ENCODE data around the gene RNASET2. TPM values are rescaled to one million over a fixed set of nuclear protein-coding genes. Genes with fewer than 3 reads are reported as not detected.

RNASET2 gene
- total RNA-seq, 1 experiment from 2014 or later, result 10.3 TPM

- intact Hi-C loops (cut with micrococcal nuclease), result no loop called here
- Mint-ChIP-seq H3K27me3 (ENCODE audit: insufficient read depth, unreplicated experiment) (no peaks in the 10 kb centered on the region), H3K27ac (ENCODE audit: low read depth, unreplicated experiment) (no peak overlapping the region), H3K9me3 (ENCODE audit: unreplicated experiment) (no peaks in the 10 kb centered on the region), H3K4me3 (ENCODE audit: unreplicated experiment) (no peak overlapping the region), H3K4me1 (ENCODE audit: insufficient read depth, unreplicated experiment) (no peaks in the 10 kb centered on the region), H3K36me3 (ENCODE audit: insufficient read depth, unreplicated experiment) (peaks cover 13% of the 10 kb centered on the region)
- ChIA-PET POLR2A (no interaction called here), CTCF (interaction anchor here (0.6 kb wide), 1 partner anchor 23 kb away, joined by 3 read pairs; no protein-coding TSS in a partner anchor)
- no peak for DNase-seq (ENCODE audit: unreplicated experiment)
- TF ChIP-seq CTCF (IDR thresholded peaks at IDR 0.05; ENCODE audit: unreplicated experiment), result no peak
- BruUV-seq (replicated peaks), result no TSS peak
Observed at GRCh38 chr6:166929542-166930189, 26.7 kb downstream of the RNASET2 start.

DNA sequence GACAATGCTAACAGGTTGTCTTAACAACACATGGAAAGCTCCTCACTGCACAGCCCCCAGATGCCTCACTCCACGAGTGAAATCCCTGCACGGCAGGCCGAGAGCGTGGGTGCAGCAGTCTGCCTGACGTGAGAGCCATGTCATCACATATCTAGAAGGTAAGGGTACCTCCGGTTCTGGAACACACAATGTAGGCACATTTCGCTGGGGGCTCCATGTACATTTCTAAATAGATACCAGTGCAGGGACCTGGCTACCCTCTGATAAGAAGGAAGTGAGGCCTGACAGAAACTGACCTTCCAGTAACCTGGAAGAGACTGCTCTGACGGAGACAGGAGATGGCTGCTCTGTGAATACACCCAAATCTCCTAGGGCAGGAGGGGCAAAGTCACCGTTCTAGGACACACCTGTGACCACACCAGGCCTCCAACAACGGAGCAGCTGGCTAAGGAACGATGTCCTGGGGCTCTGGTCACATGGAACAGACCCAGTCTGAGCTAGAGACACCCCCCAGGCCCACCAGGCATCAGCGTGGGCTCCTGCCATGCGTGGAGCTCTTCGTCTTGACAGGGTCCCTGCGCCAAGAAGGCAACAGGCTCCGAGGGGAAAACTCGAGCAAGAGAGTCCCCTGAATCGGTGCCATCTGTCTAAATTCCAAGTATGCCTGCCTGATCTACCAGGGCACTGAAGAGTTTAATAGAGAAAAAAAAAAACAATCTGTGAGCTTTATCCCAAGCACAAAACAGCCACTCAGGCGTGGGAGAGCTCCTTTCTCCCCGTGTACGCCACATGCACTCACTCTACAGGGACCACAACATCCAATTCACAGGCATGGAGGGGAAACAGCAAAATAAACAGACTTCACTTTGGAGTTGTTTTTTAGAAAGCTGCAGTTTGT, 27.5 kb downstream of the RNASET2 start:
- Mint-ChIP-seq H3K27ac (ENCODE audit: low read depth, unreplicated experiment) (no peak overlapping the region), H3K36me3 (ENCODE audit: insufficient read depth, unreplicated experiment) (peaks cover 13% of the 10 kb centered on the region), H3K9me3 (ENCODE audit: unreplicated experiment) (no peaks in the 10 kb centered on the region), H3K4me1 (ENCODE audit: insufficient read depth, unreplicated experiment) (no peaks in the 10 kb centered on the region), H3K27me3 (ENCODE audit: insufficient read depth, unreplicated experiment) (no peaks in the 10 kb centered on the region), H3K4me3 (ENCODE audit: unreplicated experiment) (no peak overlapping the region)
- ChIA-PET POLR2A (no interaction called here), CTCF (interaction anchor here (0.6 kb wide), 1 partner anchor 24 kb away, joined by 3 read pairs; no protein-coding TSS in a partner anchor)
- no peak for DNase-seq (ENCODE audit: unreplicated experiment)
- no peak for TF ChIP-seq CTCF (IDR thresholded peaks at IDR 0.05; ENCODE audit: unreplicated experiment)
- intact Hi-C loops (cut with micrococcal nuclease), result no loop called here
- BruUV-seq (replicated peaks), result no TSS peak

- TF ChIP-seq CTCF (IDR thresholded peaks at IDR 0.05; ENCODE audit: unreplicated experiment), result no peak
- CTCF ChIA-PET, result interaction anchor here (0.6 kb wide), 1 partner anchor 51 kb away, joined by 4 read pairs; no protein-coding TSS in a partner anchor
Observed at GRCh38 chr6:166927935-166928643, 28.3 kb downstream of the RNASET2 start.

More at GRCh38 chr6:166927935-166928643, 28.3 kb downstream of the RNASET2 start:
- POLR2A ChIA-PET, result interaction anchor here (0.5 kb wide), 1 partner anchor 169 kb away, joined by 3 read pairs; no protein-coding TSS in a partner anchor
- Mint-ChIP-seq H3K27me3 (ENCODE audit: insufficient read depth, unreplicated experiment) (no peaks in the 10 kb centered on the region), H3K27ac (ENCODE audit: low read depth, unreplicated experiment) (no peak overlapping the region), H3K9me3 (ENCODE audit: unreplicated experiment) (no peaks in the 10 kb centered on the region), H3K4me1 (ENCODE audit: insufficient read depth, unreplicated experiment) (no peaks in the 10 kb centered on the region), H3K36me3 (ENCODE audit: insufficient read depth, unreplicated experiment) (peaks cover 13% of the 10 kb centered on the region), H3K4me3 (ENCODE audit: unreplicated experiment) (no peak overlapping the region)
- no peak for DNase-seq (ENCODE audit: unreplicated experiment)
- intact Hi-C loops (cut with micrococcal nuclease), result no loop called here
- no TSS peak for BruUV-seq (replicated peaks)

Data from MCF 10A (cell line).